Heart right ventricle (tissue), 16 donors: ENCODE results near the gene PLXNA2. TPM values are rescaled to one million over a fixed set of nuclear protein-coding genes. Genes with fewer than 3 reads are reported as not detected.

ENCODE experiments used
- ATAC-seq, 8 donors: fragments of 200-7000 bp; cut with Tn5 transposase; one replicate each; pipeline ENCODE4 v1.9.1; 2020; ENCODE audit warnings: mild to moderate bottlenecking in 8 of 8, moderate library complexity in 8 of 8, moderate number of reproducible peaks in 1 of 8
- DNase-seq, 2 donors: peaks; one replicate each; pipeline ENCODE4 v3.0.0-alpha.2; 2020
- H3K27ac ChIP-seq, 10 donors: fragments of 200-600 bp; sonication (generic) in 2 of 10; one replicate each; pipeline versions ENCODE4 v1.5.0 to v1.8.0; 2020 to 2022; ENCODE audit warnings: mild to moderate bottlenecking in 3 of 10
- H3K27me3 ChIP-seq, 7 donors: fragments of 200-600 bp; one replicate each; pipeline ENCODE4 v1.8.0; 2021 to 2022; ENCODE audit warnings: mild to moderate bottlenecking in 2 of 7
- H3K36me3 ChIP-seq, 9 donors: fragments of 200-600 bp; sonication (generic) in 1 of 9; one replicate each; pipeline versions ENCODE4 v1.5.0 to v1.8.0; 2020 to 2022; ENCODE audit warnings: mild to moderate bottlenecking in 2 of 9
- H3K4me1 ChIP-seq, 9 donors: fragments of 200-600 bp; sonication (generic) in 1 of 9; one replicate each; pipeline versions ENCODE4 v1.5.0 to v1.8.0; 2020 to 2022; ENCODE audit warnings: mild to moderate bottlenecking in 4 of 9
- H3K4me3 ChIP-seq, 10 donors: fragments of 200-600 bp; sonication (generic) in 2 of 10; one replicate each; pipeline versions ENCODE4 v1.5.0 to v1.8.0; 2020 to 2022; ENCODE audit warnings: mild to moderate bottlenecking in 7 of 10, moderate library complexity in 2 of 10
- H3K9me3 ChIP-seq, 11 donors: fragments of 200-600 bp in 10 of 11; sonication (generic) in 2 of 11; one replicate each; pipeline versions ENCODE4 v1.5.0 to v1.8.0; 2013 to 2022; ENCODE audit warnings: mild to moderate bottlenecking in 2 of 11, control low read depth in 1 of 11, moderate library complexity in 1 of 11
- CTCF ChIP-seq, 9 donors: fragments of 200-600 bp; sonication (generic) in 2 of 9; IDR thresholded peaks; one replicate each; pipeline versions ENCODE4 v1.5.0 to v1.8.0; 2021 to 2022; ENCODE audit warnings: antibody characterized with exemption in 9 of 9, mild to moderate bottlenecking in 5 of 9, moderate library complexity in 1 of 9
- WGBS, 2 donors: extraction: QIAGEN DNeasy Blood & Tissue Kit; methylation state at CpG; one replicate each; pipeline ENCODE4 v1.1.7; 2013; ENCODE audit warnings: inconsistent platforms in 1 of 2; 5-methylcytosine and 5-hydroxymethylcytosine counted together
- intact Hi-C, 10 donors: fragments of 100-400 bp; cut with DNase I; formaldehyde crosslinking; loops; one replicate each; pipeline versions ENCODE4 v1.11.1 to v1.14.2; 2022
- polyA plus RNA-seq, 2 donors: library from polyadenylated mRNA; stranded (reverse); fragments of 200-250 nt; gene quantifications; one replicate each; pipeline ENCODE4 v1.2.3, GENCODE V29; 2013
- total RNA-seq, 10 donors: library from RNA; stranded (reverse); fragmentation: NEBNext Ultra II Directional in 3 of 10; extraction: Animal tissue kit (Norgen Biotek cat#: 25700) in 3 of 10; gene quantifications; one replicate each; pipeline versions ENCODE4 v1.2.1 to v1.2.4, GENCODE V29; 2021 to 2023
- donor health status: Arrhythmogenic right ventricular cardiomyopathy.
- donor health status: ischemic (EF 13 %, LVEDD 7.1; RV severe dilation, severe dysfunction).
- donor health status: healthy with polysubstance abuse.
- donor health status: DM: no; HTN: yes; CAD: no.
- donor health status: DM: no; HTN: no; CAD: no.
- donor health status: ischemic (EF 25% LVEDD 6.9; RV normal size, moderate dysfunction).
- donor health status: ischemic (EF 25% LVEDD 5.7; RV mildly dilated, moderate dysfunction).
- donor health status: healthy.
- donor health status: DM: yes; HTN: yes; CAD: no.
- donor health status: Ischemic cardiomyopathy.
- donor health status: ischemic (EF 35%, LVEDD 5.7; RV mildly dilated, moderate dysfunction).
- donor health status: nonischemic (EF 11% LVEDD 7.7; RV severe dilation, severe dysfunction).
- donor health status: DM: yes; HTN: yes; CAD: no.
- donor health status: PGD.
- donor health status: ischemic (EF 29% LVEDD 5.4; RV normal size, mild dysfunction).
- donor health status: nonischemic (EF 23%, LVEDD 6.1; RV moderate dilation, normal function).

PLXNA2 gene
- total and polyA plus RNA-seq, 12 donors, result 6.1 to 31.6 (median 17.9) TPM

GRCh38 chr1:208133355-208133754, 110.8 kb downstream of the PLXNA2 start:
- no peak for DNase-seq
- no peak for ATAC-seq
- H3K27ac ChIP-seq, result no peak overlapping the region
- no peaks in the 10 kb centered on the region for H3K9me3 ChIP-seq
- intact Hi-C loops, result loop anchor here in 9 of 10 donors (2.0 to 10.0 kb wide), 5 partner anchors 101 to 111 kb away; partner anchors contain the start of gene PLXNA2 (in 5 of the 9)
- WGBS, 2 donors, result 94 to 96% methylated on average over 2 of the region's 2 CpGs
- TF ChIP-seq CTCF (IDR thresholded peaks at IDR 0.05), result no peak
- H3K27me3 ChIP-seq, result peaks cover 0 to 4% (median 0%) of the 10 kb centered on the region in 7 donors
- no peak overlapping the region for H3K4me3 ChIP-seq
- H3K4me1 ChIP-seq, result peaks cover 0 to 38% (median 13%) of the 10 kb centered on the region in 9 donors
- peaks cover 0 to 19% (median 0%) of the 10 kb centered on the region in 9 donors for H3K36me3 ChIP-seq

- Histone ChIP-seq H3K27me3 (peaks cover 0 to 4% (median 0%) of the 10 kb centered on the region in 7 donors), H3K4me1 (peaks cover 6 to 48% (median 21%) of the 10 kb centered on the region in 9 donors), H3K9me3 (no peaks in the 10 kb centered on the region), H3K36me3 (peaks cover 0 to 11% (median 0%) of the 10 kb centered on the region in 9 donors), H3K27ac (peak overlapping the region in 1 of 10 donors; percentile 9), H3K4me3 (no peak overlapping the region)
- DNase-seq (peak; percentile 85 to 87), ATAC-seq (peak; percentile 82 to 96 (median 90))
- 51 to 56% methylated on average over 4 of the region's 4 CpGs for WGBS, 2 donors
- peak; percentile 61 to 93 (median 84) for TF ChIP-seq CTCF (IDR thresholded peaks at IDR 0.05)
- intact Hi-C loops, result loop anchor here in 9 of 10 donors (2.0 to 10.0 kb wide), 5 partner anchors 102 to 112 kb away; partner anchors contain the start of gene PLXNA2 (in 5 of the 9)
Measured at GRCh38 chr1:208132287-208132882, 111.8 kb downstream of the PLXNA2 start.

GRCh38 chr1:208131621-208132286, 112.4 kb downstream of the PLXNA2 start:
- Histone ChIP-seq H3K4me3 (no peak overlapping the region), H3K9me3 (no peaks in the 10 kb centered on the region), H3K27me3 (peaks cover 0 to 4% (median 0%) of the 10 kb centered on the region in 7 donors), H3K27ac (no peak overlapping the region), H3K4me1 (peaks cover 6 to 52% (median 24%) of the 10 kb centered on the region in 9 donors), H3K36me3 (peaks cover 0 to 5% (median 0%) of the 10 kb centered on the region in 9 donors)
- intact Hi-C loops, result loop anchor here in 9 of 10 donors (2.0 to 10.0 kb wide), 5 partner anchors 103 to 113 kb away; partner anchors contain the start of gene PLXNA2 (in 5 of the 9)
- ATAC-seq, result peak in 3 of 8 donors; percentile 2 to 6 (median 5)
- TF ChIP-seq CTCF (IDR thresholded peaks at IDR 0.05), result no peak
- DNase-seq, result no peak
- 70 to 75% methylated on average over 15 of the region's 15 CpGs for WGBS, 2 donors

- Histone ChIP-seq H3K9me3 (no peaks in the 10 kb centered on the region), H3K27me3 (peaks cover 0 to 4% (median 0%) of the 10 kb centered on the region in 7 donors), H3K27ac (no peak overlapping the region), H3K36me3 (peaks cover 0 to 3% (median 0%) of the 10 kb centered on the region in 9 donors), H3K4me1 (peaks cover 6 to 37% (median 23%) of the 10 kb centered on the region in 9 donors), H3K4me3 (no peak overlapping the region)
- intact Hi-C loops, result loop anchor here in 1 of 10 donors (5.0 kb wide), 1 partner anchor 113 kb away; the partner anchor contains the start of gene PLXNA2
- 95 to 100% methylated on average over 1 of the region's 1 CpG for WGBS, 2 donors
- no peak for DNase-seq
- no peak for TF ChIP-seq CTCF (IDR thresholded peaks at IDR 0.05)
- ATAC-seq, result no peak
Measured at GRCh38 chr1:208129487-208129886, 114.7 kb downstream of the PLXNA2 start.
